GM18511 (cell line): ENCODE data around the gene SHD.
A peak's percentile ranks its signal among the peaks of the same experiment; 100 is the strongest.
"Not testable (repeated sequence)": the region's sequence is repeated elsewhere in the genome, so short reads cannot be mapped to it uniquely, and the experiment has no call there.

Experiments
- ATAC-seq: cut with Tn5 transposase; IDR thresholded peaks from one replicate; pipeline ENCODE4 v1.9.1; 2021; ENCODE audit warnings: mild to moderate bottlenecking, moderate library complexity; ENCODE audit not compliant: unreplicated experiment

Gene SHD

GRCh38 chr19:4278419-4279266, at the start of gene SHD:
Gene SHD, plus strand, starts transcription at chr19:4279266. Its CDS starts 798 bp downstream, at chr19:4280064.
- no peak for ATAC-seq

GRCh38 chr19:4230237-4230636, 48.8 kb upstream of the SHD start:
- ATAC-seq: not testable (repeated sequence)

- not testable (repeated sequence) for ATAC-seq
These were observed 47.5 kb upstream of the SHD start for GRCh38 chr19:4231521-4231920.

DNA sequence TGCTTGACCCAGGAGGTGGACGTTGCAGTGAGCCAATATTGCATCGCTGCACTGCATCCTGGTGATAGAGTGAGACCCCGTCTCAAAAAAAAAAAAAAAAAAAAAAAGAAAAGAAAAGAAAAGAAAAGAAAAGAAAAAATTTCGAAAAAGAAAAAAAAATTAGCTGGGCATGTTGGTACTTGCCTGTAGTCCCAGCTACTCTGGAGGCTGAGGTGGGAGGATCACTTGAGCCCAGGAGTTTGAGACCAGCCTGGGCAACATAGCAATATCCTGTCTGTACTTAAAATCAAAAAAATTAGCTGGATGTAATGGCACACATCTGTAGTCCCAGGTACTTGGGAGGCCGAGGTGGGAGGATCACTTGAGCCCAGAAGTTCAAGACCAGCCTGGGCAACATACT, 46.9 kb upstream of the SHD start:
- ATAC-seq: not testable (repeated sequence)

GRCh38 chr19:4232614-4233281, 46.3 kb upstream of the SHD start:
- ATAC-seq: no peak

DNA sequence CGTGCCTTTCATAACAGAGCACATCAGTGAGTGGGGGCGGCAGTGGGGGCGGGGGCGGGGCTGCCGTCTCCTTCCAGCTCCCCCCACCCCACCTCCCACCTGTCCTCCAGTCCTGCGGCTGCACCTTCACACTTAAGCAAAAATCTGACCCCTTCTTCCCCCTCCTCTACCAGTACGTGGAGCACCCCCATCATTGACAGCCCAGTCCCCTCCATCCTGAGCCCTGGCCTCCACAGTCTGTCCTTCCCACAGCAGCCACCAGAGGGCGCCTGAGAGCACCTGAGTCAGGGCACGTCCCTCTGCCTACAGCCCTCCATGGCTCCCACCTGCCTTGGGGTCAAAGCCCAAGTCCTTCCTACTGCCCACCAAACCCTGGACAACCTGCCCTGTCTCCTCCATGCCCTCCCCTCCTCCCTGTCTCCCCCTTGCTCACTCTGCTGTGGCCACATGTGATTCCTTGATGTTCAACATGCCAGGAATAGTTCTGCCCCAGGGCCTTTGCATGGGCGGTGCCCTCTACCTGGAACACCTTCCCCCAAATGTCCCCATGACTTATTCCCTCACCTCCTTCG, 45.7 kb upstream of the SHD start:
- no peak for ATAC-seq

DNA sequence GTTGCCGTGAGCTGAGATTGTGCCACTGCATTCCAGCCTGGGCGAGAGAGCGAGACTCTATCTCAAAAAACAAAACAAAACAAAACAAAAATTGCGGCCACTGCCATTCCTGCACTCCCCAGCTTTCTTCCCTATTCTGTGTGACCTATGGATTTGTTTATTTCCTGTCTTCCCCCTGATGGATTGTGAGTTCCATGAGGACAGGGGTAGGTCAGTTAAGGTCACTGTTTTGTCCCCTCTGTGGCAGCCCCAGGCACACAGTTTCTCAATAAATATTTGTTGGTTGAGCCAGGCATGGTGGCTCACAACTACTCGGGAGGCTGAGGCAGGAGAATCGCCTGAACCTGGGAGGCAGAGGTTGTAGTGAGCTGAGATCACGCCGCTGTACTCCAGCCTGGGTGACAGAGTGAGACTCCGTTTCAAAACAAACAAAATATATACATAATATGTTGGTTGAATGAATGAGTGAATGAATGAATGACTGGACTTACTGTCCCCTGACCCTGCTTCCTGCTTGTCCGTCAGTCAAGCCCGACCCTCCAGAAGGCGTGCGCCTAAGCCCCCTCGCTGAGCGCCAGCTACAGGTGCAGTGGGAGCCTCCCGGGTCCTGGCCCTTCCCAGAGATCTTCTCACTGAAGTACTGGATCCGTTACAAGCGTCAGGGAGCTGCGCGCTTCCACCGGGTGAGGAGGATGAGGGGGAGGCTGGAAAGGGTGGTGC, 44.8 kb upstream of the SHD start:
- no peak for ATAC-seq

GRCh38 chr19:4234862-4235201, 44.2 kb upstream of the SHD start:
- ATAC-seq: no peak

GRCh38 chr19:4237510-4237909, 41.6 kb upstream of the SHD start:
- ATAC-seq: not testable (repeated sequence)

GRCh38 chr19:4238831-4239230, 40.2 kb upstream of the SHD start:
- ATAC-seq: no peak

DNA sequence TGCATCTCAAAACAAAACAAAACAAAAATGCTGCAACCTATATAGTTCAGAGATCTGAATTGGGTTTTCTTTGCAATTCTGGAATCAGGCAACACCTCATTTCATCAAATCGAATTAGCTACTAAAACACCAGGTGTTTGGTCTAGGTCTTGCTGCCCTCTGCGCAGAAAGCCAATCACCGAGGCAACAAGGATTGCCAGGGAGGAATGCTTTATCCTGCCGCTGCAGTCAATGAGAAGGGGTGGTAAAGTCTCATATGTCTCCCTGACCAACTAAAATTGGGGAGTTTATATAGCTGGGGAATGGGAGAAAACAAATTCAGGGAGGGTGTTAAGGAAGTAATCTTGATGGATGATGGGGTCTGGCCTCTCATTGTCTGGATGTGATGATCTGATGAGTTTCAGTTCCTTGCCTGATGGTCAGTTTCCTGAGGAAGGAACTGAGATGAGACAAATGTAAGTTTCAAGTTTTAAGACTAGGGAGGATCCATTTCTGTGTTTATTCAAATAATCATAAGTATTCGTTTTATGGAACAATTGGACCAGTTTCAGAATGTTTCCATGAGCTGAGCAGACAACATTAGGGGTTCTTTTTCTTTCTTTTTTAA, 37.1 kb upstream of the SHD start:
- no peak for ATAC-seq

- ATAC-seq: not testable (repeated sequence)
These were observed 33.1 kb upstream of the SHD start for GRCh38 chr19:4245938-4246337.

DNA sequence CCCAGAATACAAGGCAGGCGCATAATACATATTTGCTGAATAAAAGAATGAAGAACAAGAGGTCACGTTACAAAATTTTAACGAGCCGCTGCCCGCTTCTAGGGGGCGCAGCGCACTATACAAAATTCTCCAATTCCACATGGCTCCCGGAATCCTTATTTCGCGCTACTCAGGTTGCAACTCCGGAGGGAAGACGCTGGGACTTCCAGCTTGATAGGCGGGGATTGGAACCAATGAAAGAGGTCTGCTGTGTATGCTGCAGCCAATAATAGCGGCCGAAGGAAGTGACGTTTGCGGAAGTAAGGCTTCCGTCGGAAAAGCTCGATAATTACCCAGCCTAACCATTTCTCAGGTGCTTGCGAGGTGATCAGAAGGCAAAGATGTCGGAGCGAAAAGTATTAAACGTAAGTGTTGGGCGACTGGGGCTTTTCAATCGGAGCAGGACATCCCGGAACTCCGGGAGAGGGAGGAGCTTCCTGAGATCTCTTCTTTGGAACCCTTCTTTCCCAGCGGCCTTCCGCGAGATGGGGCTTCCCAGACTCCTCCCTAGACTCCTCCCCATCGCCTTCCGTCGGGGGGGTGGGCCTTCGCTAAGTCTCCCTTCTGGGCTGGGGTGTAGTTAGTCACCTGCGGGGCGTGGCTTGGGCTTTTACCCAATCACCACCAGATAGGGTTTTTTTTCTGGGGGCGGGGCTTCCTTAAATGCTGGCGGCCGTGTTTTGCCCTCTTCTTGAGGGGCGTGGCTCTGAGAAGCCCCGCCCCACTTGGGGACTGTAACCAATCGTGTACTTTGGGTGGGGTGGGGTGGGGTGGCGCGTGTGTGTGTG, 32.1 kb upstream of the SHD start, which contains the start of gene YJU2:
YJU2 (plus strand) TSS at position 314 of the 827 bp plus-strand sequence; CDS start at position 381, 67 bp downstream.
- ATAC-seq: peak; percentile 87

DNA sequence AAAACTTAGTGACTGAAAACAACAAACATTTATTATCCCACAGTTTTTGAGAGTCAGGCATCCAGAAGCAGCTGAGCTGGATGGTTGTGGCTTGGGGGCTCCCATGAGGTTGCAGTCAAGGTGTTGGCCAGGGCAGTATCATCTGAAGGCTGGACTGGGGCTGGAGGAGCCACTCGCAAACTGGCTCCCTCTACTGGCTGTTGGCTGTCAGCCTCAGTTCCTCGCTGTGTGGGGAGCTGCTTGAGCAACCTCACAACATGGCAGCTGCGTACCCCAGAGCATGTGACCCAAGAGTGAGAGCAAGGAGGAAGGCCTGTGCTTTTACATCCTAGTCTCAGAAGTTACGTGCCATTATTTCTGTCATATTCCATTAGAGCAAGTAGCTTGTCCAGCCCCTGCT, 22.5 kb upstream of the SHD start:
- ATAC-seq: no peak

DNA sequence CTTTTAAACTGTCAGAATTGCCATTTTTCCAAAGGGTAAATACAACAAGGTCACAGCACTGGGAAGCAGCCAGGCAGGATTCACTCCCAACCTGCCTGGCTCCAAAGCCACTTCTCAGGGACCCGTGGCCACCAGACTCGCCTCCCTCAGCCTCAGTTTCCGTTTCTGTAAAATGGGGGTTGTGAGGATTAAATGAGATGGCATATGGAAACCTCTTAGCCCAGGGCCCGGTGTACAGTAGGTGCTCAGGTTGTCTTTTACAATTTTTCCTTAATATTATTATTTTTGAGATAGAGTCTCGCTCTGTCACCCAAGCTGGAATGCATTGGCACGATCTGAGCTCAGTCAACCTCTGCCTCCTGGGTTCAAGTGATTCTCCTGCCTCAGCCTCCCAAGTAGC, 22.0 kb upstream of the SHD start:
- no peak for ATAC-seq

GRCh38 chr19:4258181-4258580, 20.9 kb upstream of the SHD start:
- no peak for ATAC-seq

- ATAC-seq: no peak
These were observed 18.4 kb upstream of the SHD start for GRCh38 chr19:4260613-4261191.

GRCh38 chr19:4264812-4265211, 14.3 kb upstream of the SHD start:
- no peak for ATAC-seq

- ATAC-seq: no peak
These were observed 12.6 kb upstream of the SHD start for GRCh38 chr19:4266253-4267000.
